HEK293 (cell line): ENCODE results near the gene POMP.
A peak's percentile ranks its signal among the peaks of the same experiment; 100 is the strongest.

Source experiments
- CTCF ChIA-PET: fragments of 350-600 bp; formaldehyde crosslinking; extraction: SDS; loops from one replicate; lab custom pipeline; 2021; ENCODE audit warnings: antibody characterized with exemption; lab: Yijun Ruan, JAX
- POLR2A ChIA-PET: fragments of 300-600 bp; formaldehyde crosslinking; extraction: SDS; loops from one replicate; lab custom pipeline; 2020; ENCODE audit warnings: antibody characterized with exemption, inconsistent platforms; lab: Yijun Ruan, JAX
- H3K27ac ChIP-seq: fragments of 200-500 bp; sonication (Bioruptor generic); 2 replicates; pipeline ENCODE4 v1.5.1; 2014; ENCODE audit warnings: low read depth, low read length, control low read depth, inconsistent platforms; ENCODE audit errors: extremely low read depth
- H3K36me3 ChIP-seq, 2 experiments: fragments of 200-500 bp in 1 of 2; sonication (Bioruptor generic) in 1 of 2; 1 replicate in 1 of 2; 2 replicates in 1 of 2; pipeline ENCODE4 v1.5.1; 2014 to 2017; ENCODE audit warnings: inconsistent platforms in 2 of 2, low read length in 2 of 2; ENCODE audit not compliant: control insufficient read depth in 2 of 2, insufficient read depth in 1 of 2
- H3K4me1 ChIP-seq: fragments of 200-500 bp; sonication (Bioruptor generic); 2 replicates; pipeline ENCODE4 v1.5.1; 2014; ENCODE audit warnings: mild to moderate bottlenecking, low read length, inconsistent platforms; ENCODE audit not compliant: control insufficient read depth, insufficient read depth
- H3K4me3 ChIP-seq: 2 replicates; pipeline ENCODE4 v1.5.1; 2011; ENCODE audit warnings: low read depth, mild to moderate bottlenecking, control low read depth, low read length, moderate library complexity
- H3K9me3 ChIP-seq: fragments of 200-500 bp; sonication (Bioruptor generic); 2 replicates; pipeline ENCODE4 v1.5.1; 2014; ENCODE audit warnings: low read depth, low read length, inconsistent platforms; ENCODE audit not compliant: control insufficient read depth, insufficient read depth
- BCL6B ChIP-seq: fragments of 450-650 bp; formaldehyde crosslinking; IDR thresholded peaks from 2 replicates; pipeline ENCODE4 v1.5.1; 2017; ENCODE audit warnings: missing biosample characterization, missing genetic modification characterization
- HOXD13 ChIP-seq: sonication (generic); formaldehyde crosslinking; IDR thresholded peaks from 2 replicates; pipeline ENCODE4 v1.8.0; 2022; ENCODE audit warnings: missing genetic modification reagents, borderline replicate concordance
- IKZF3 ChIP-seq: fragments of 450-650 bp; IDR thresholded peaks from 2 replicates; pipeline ENCODE4 v1.5.0; 2018; ENCODE audit warnings: missing biosample characterization, mild to moderate bottlenecking, missing genetic modification characterization, moderate library complexity
- KLF16 ChIP-seq: fragments of 450-650 bp; formaldehyde crosslinking; IDR thresholded peaks from 2 replicates; pipeline ENCODE4 v1.5.1; 2017; ENCODE audit warnings: missing biosample characterization, missing genetic modification characterization
- KLF8 ChIP-seq: fragments of 450-650 bp; formaldehyde crosslinking; IDR thresholded peaks from 2 replicates; pipeline ENCODE4 v1.5.1; 2016; ENCODE audit warnings: missing biosample characterization, missing genetic modification characterization
- REPIN1 ChIP-seq: fragments of 450-650 bp; formaldehyde crosslinking; IDR thresholded peaks from 2 replicates; pipeline ENCODE4 v1.5.1; 2017; ENCODE audit warnings: missing biosample characterization, missing genetic modification characterization, low read depth
- SCRT2 ChIP-seq: fragments of 450-650 bp; formaldehyde crosslinking; IDR thresholded peaks from 2 replicates; pipeline ENCODE4 v1.5.1; 2016; ENCODE audit warnings: missing biosample characterization, missing genetic modification characterization
- SETDB1 ChIP-seq: IDR thresholded peaks from one replicate; pipeline ENCODE4 v1.6.1; 2017; ENCODE audit warnings: mild to moderate bottlenecking, low read length, moderate library complexity, mixed read lengths; ENCODE audit not compliant: insufficient read length
- ZBTB20 ChIP-seq: fragments of 450-650 bp; formaldehyde crosslinking; IDR thresholded peaks from 2 replicates; pipeline ENCODE4 v1.5.1; 2016; ENCODE audit warnings: missing biosample characterization, missing genetic modification characterization
- ZBTB7A ChIP-seq: fragments of 450-650 bp; formaldehyde crosslinking; IDR thresholded peaks from 2 replicates; pipeline ENCODE4 v1.5.1; 2016; ENCODE audit warnings: low read depth, missing biosample characterization, missing genetic modification characterization
- ZBTB8A ChIP-seq: fragments of 450-650 bp; formaldehyde crosslinking; IDR thresholded peaks from 2 replicates; pipeline ENCODE4 v1.5.1; 2016; ENCODE audit warnings: missing biosample characterization, missing genetic modification characterization
- ZFP69B ChIP-seq: fragments of 450-650 bp; formaldehyde crosslinking; IDR thresholded peaks from 2 replicates; pipeline ENCODE4 v1.5.1; 2016; ENCODE audit warnings: missing biosample characterization, missing genetic modification characterization
- ZNF10 ChIP-seq: fragments of 450-650 bp; formaldehyde crosslinking; IDR thresholded peaks from 2 replicates; pipeline ENCODE4 v1.5.1; 2017; ENCODE audit warnings: missing biosample characterization, missing genetic modification characterization
- ZNF2 ChIP-seq: fragments of 450-650 bp; formaldehyde crosslinking; IDR thresholded peaks from 2 replicates; pipeline ENCODE4 v1.5.1; 2016; ENCODE audit warnings: missing biosample characterization, missing genetic modification characterization
- ZNF214 ChIP-seq: fragments of 450-650 bp; formaldehyde crosslinking; IDR thresholded peaks from 2 replicates; pipeline ENCODE4 v1.5.1; 2017; ENCODE audit warnings: missing biosample characterization, mild to moderate bottlenecking, missing genetic modification characterization, borderline replicate concordance
- ZNF280D ChIP-seq: fragments of 450-650 bp; formaldehyde crosslinking; IDR thresholded peaks from 2 replicates; pipeline ENCODE4 v1.5.1; 2016; ENCODE audit warnings: missing biosample characterization, missing genetic modification characterization
- ZNF341 ChIP-seq: fragments of 450-650 bp; formaldehyde crosslinking; IDR thresholded peaks from 2 replicates; pipeline ENCODE4; 2016; ENCODE audit warnings: low read depth, missing biosample characterization, missing genetic modification characterization
- ZNF37A ChIP-seq: fragments of 450-650 bp; IDR thresholded peaks from 2 replicates; pipeline ENCODE4 v1.5.1; 2018; ENCODE audit warnings: missing biosample characterization, missing genetic modification characterization
- ZNF549 ChIP-seq: fragments of 450-650 bp; IDR thresholded peaks from 2 replicates; pipeline ENCODE4 v1.5.1; 2018; ENCODE audit warnings: missing biosample characterization, missing genetic modification characterization, mild to moderate bottlenecking, inconsistent platforms, moderate library complexity
- ZNF585B ChIP-seq: fragments of 450-650 bp; formaldehyde crosslinking; IDR thresholded peaks from 2 replicates; pipeline ENCODE4 v1.5.1; 2016; ENCODE audit warnings: missing biosample characterization, missing genetic modification characterization
- ZNF664 ChIP-seq: fragments of 450-650 bp; formaldehyde crosslinking; IDR thresholded peaks from 2 replicates; pipeline ENCODE4 v1.5.1; 2016; ENCODE audit warnings: missing biosample characterization, missing genetic modification characterization
- ZNF692 ChIP-seq: fragments of 450-650 bp; formaldehyde crosslinking; IDR thresholded peaks from 2 replicates; pipeline ENCODE4 v1.5.1; 2016; ENCODE audit warnings: missing biosample characterization, missing genetic modification characterization
- ZNF704 ChIP-seq: fragments of 450-650 bp; formaldehyde crosslinking; IDR thresholded peaks from 2 replicates; pipeline ENCODE4 v1.5.1; 2016; ENCODE audit warnings: missing biosample characterization, missing genetic modification characterization
- ZNF785 ChIP-seq: fragments of 450-650 bp; formaldehyde crosslinking; IDR thresholded peaks from 2 replicates; pipeline ENCODE4 v1.5.1; 2016; ENCODE audit warnings: missing biosample characterization, missing genetic modification characterization
- TF ChIP-seq, protein P1 (sequence below): fragments of 450-650 bp; formaldehyde crosslinking; IDR thresholded peaks from 2 replicates; pipeline ENCODE4 v1.5.1; 2016; ENCODE audit warnings: missing biosample characterization, missing genetic modification characterization

The POMP gene

GRCh38 chr13:28718543-28719226, 59.8 kb downstream of the POMP start, which contains the start of gene SLC46A3 (continued):
- no peak for TF ChIP-seq ZNF549 (tag by site-specific recombination)
- no peak for TF ChIP-seq ZBTB7A
- no peak for TF ChIP-seq ZNF785 (tag by site-specific recombination)
- TF ChIP-seq ZNF585B (tag by site-specific recombination) = no peak
- no peak for TF ChIP-seq BCL6B (tag by site-specific recombination)
- no peak for TF ChIP-seq ZNF37A

- H3K27ac ChIP-seq = no peak overlapping the region
- CTCF ChIA-PET = interaction anchor here (0.5 to 0.6 kb wide), 2 partner anchors 8 to 388 kb away, joined by 3 read pairs; no protein-coding TSS in a partner anchor
Measured at GRCh38 chr13:28719227-28720055, 60.5 kb downstream of the POMP start.

More at GRCh38 chr13:28719227-28720055, 60.5 kb downstream of the POMP start:
- POLR2A ChIA-PET = interaction anchor here (1.1 kb wide), 1 partner anchor 10 kb away, joined by 4 read pairs; no protein-coding TSS in a partner anchor
- H3K4me3 ChIP-seq = peak overlapping the region; percentile 67
- no peaks in the 10 kb centered on the region for H3K36me3 ChIP-seq
- no peaks in the 10 kb centered on the region; the same call in 1 of the 2 replicates for H3K4me1 ChIP-seq
- TF ChIP-seq ZBTB20 (0 out of 2 replicates have a peak, but pooled peaks have one; percentile 20), ZNF2 (no peak), HOXD13 (CRISPR knock-in tag) (no peak), ZNF214 (tag by site-specific recombination) (no peak), KLF8 (0 out of 2 replicates have a peak, but pooled peaks have one; percentile 16), ZNF341 (tag by site-specific recombination) (peak; percentile 77), ZNF704 (tag by site-specific recombination) (no peak), ZNF280D (tag by site-specific recombination) (no peak), ZBTB8A (tag by site-specific recombination) (no peak), ZNF664 (tag by site-specific recombination) (peak; percentile 45; the same call in 1 of the 2 replicates), KLF16 (tag by site-specific recombination) (no peak), REPIN1 (tag by site-specific recombination) (no peak), ZNF692 (no peak), SETDB1 (no peak), ZNF10 (tag by site-specific recombination) (no peak; the same call in 1 of the 2 replicates), ZFP69B (tag by site-specific recombination) (0 out of 2 replicates have a peak, but pooled peaks have one; percentile 19), SCRT2 (peak; percentile 63; the same call in 1 of the 2 replicates), ZBTB7A (no peak), IKZF3 (tag by site-specific recombination) (no peak)
- TF ChIP-seq, protein P1, sequence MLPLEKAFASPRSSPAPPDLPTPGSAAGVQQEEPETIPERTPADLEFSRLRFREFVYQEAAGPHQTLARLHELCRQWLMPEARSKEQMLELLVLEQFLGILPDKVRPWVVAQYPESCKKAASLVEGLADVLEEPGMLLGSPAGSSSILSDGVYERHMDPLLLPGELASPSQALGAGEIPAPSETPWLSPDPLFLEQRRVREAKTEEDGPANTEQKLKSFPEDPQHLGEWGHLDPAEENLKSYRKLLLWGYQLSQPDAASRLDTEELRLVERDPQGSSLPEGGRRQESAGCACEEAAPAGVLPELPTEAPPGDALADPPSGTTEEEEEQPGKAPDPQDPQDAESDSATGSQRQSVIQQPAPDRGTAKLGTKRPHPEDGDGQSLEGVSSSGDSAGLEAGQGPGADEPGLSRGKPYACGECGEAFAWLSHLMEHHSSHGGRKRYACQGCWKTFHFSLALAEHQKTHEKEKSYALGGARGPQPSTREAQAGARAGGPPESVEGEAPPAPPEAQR (tag by site-specific recombination) = no peak
- H3K9me3 ChIP-seq = no peaks in the 10 kb centered on the region
